Subcutaneous adipose tissue (tissue), 4 donors: ENCODE measurements around the gene SLC7A6. TPM values are rescaled to one million over a fixed set of nuclear protein-coding genes. Genes with fewer than 3 reads are reported as not detected.

ENCODE experiments used
- CTCF ChIP-seq: fragments of 450-650 bp; IDR thresholded peaks from one replicate; pipeline ENCODE4 v1.5.1; 2016; ENCODE audit warnings: low read depth, mild to moderate bottlenecking, control low read depth, antibody characterized with exemption, moderate library complexity
- total RNA-seq, 4 donors: library from RNA; depleted of rRNA; stranded (reverse); fragments of >200 nt; gene quantifications; one replicate each; pipeline ENCODE4 v1.1.0, GENCODE V29; 2016

The SLC7A6 gene
- total RNA-seq, 4 donors from 2014 or later, result 87.4 to 494 (median 177) TPM

GRCh38 chr16:68332411-68333121 lies 68.2 kb downstream of the SLC7A6 start:
- TF ChIP-seq CTCF, result no peak

DNA sequence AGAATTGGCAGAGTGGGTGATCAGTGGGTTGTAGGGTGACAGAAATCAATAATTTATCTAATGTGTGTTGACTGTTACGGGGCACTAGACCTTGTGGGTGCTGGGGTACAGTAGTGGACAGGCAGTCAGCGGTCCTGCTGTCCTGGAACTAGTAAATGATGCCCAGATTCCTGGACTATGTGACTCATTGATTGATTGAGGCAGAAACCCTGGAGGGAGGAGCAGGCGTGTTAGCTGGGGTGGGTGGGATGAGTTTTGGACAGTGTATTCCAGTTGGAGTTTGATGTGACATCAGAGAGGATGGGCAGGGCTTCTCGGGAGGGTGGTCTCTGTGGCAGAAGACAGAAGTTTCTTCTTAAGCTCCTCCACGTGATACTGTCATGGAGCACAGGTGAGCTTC lies 70.8 kb downstream of the SLC7A6 start:
- TF ChIP-seq CTCF, result no peak

- no peak for TF ChIP-seq CTCF
Observed at GRCh38 chr16:68338326-68339119, 74.2 kb downstream of the SLC7A6 start.

DNA sequence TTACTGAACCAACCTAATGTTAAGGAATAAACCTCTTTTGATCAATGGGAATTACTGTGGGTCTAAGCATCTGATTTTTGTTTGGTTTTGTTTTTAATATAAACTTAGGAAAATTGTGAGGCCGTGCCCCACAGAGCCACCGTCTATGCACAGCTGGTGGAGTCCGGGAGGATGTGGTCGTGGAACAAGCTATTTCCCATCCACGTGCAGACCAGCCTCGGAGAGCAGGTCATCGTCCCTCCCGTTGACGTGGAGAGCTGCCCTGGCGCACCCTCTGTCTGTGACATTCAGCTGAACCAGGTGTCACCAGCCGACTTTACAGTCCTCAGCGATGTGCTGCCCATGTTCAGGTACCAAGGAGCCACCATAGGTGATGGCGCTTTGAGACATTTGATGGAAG lies 74.9 kb downstream of the SLC7A6 start:
- TF ChIP-seq CTCF, result no peak

- no peak for TF ChIP-seq CTCF
Observed at GRCh38 chr16:68342620-68343019, 78.3 kb downstream of the SLC7A6 start.

DNA sequence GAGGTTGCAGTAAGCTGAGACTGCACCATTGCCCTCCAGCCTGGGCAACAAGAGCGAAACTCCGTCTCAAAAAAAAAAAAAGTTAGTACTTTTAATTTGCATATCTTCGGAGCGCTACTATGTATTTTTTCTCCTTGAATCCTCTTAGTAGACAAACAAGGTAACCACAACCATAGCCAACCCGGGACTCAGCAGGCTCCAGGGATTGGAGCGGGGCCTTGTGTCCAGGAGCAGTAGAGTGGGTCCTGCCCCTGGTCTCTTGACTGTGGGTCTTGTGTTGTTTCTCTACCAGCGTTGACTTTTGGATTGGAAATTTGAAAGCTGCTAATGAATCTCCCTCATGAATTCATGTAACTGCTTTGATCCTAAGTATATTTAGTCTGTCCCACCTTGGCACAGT lies 78.8 kb downstream of the SLC7A6 start:
- TF ChIP-seq CTCF, result no peak

DNA sequence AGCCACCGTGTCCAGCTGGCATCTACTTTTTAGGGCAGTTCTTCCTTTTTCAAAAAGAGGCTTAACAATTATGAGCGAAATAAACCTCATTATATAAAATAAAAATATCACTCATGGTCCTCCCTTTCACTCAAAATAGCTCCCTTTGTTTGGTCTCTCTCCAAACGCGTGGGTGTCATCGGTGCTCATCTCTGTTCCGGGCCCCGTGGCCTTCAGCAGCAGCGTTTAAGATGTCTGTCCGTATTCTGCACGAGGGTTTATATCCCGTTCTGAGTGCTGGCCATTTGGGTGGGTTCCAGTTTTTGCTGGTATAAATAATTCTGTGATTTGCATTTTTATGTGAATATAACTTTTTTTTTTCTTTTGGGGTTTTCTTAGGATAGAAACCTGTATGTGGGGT lies 79.9 kb downstream of the SLC7A6 start:
- no peak for TF ChIP-seq CTCF
